Measurements from ENCODE around the gene DUSP3. TPM values are rescaled to one million over a fixed set of nuclear protein-coding genes. Genes with fewer than 3 reads are reported as not detected.

The DUSP3 gene
- total RNA-seq, 1 experiment from 2014 or later = 16.9 TPM

GRCh38 chr17:43758086-43758485 is 20.7 kb downstream of the DUSP3 start:
- Histone ChIP-seq H4K20me1 (ENCODE audit: control insufficient read depth, insufficient read depth, insufficient read length) (no peaks in the 10 kb centered on the region), H3K23me2 (ENCODE audit: insufficient read length, low read depth, low read length, poor library complexity, severe bottlenecking) (peaks cover 6% of the 10 kb centered on the region), H3K9me3 (ENCODE audit: control insufficient read depth, low read depth, low read length) (no peaks in the 10 kb centered on the region), H3K4me2 (ENCODE audit: insufficient read depth, insufficient read length, low read length) (no peak overlapping the region), H3K56ac (ENCODE audit: insufficient read length, low read depth, low read length) (no peak overlapping the region), H4K8ac (replicated peaks; ENCODE audit: insufficient read length, low read depth, low read length) (no peak overlapping the region), H2BK120ac (ENCODE audit: low read depth, low read length, poor library complexity, severe bottlenecking) (no peak overlapping the region), H3K79me2 (ENCODE audit: insufficient read depth, low read length) (no peaks in the 10 kb centered on the region), H2BK20ac (ENCODE audit: low read depth, low read length, poor library complexity, severe bottlenecking) (no peak overlapping the region), H2BK12ac (ENCODE audit: insufficient read length, low read depth, low read length) (no peak overlapping the region), H3K18ac (ENCODE audit: insufficient read length, low read depth, low read length) (no peak overlapping the region), H3K23ac (ENCODE audit: insufficient read length, low read depth, low read length) (no peak overlapping the region), H2BK5ac (ENCODE audit: insufficient read length, low read length) (no peak overlapping the region), H2BK15ac (ENCODE audit: low read depth, low read length) (no peak overlapping the region), H3T11ph (ENCODE audit: low read length) (no peak overlapping the region), H4K5ac (ENCODE audit: insufficient read length, low read depth, low read length) (no peak overlapping the region), H3K27ac (ENCODE audit: insufficient read length, low read depth, low read length) (no peak overlapping the region), H2AK5ac (ENCODE audit: insufficient read length, low read length) (no peak overlapping the region), H3K9ac (ENCODE audit: extremely low read depth, insufficient read length, low read length) (no peak overlapping the region), H3K14ac (ENCODE audit: insufficient read depth, low read length) (no peak overlapping the region), H3K4ac (ENCODE audit: low read depth, low read length) (no peak overlapping the region), H3K79me1 (ENCODE audit: insufficient read depth, low read depth, low read length, poor library complexity, severe bottlenecking) (no peaks in the 10 kb centered on the region), H3K27me3 (ENCODE audit: insufficient read depth, low read length) (peaks cover 4% of the 10 kb centered on the region; the same call in 1 of the 2 replicates), H3K4me1 (ENCODE audit: insufficient read depth, low read length) (no peaks in the 10 kb centered on the region), H2AFZ (ENCODE audit: low read length) (no peak overlapping the region), H4K91ac (ENCODE audit: insufficient read length, low read depth, low read length) (no peak overlapping the region)
- no peaks in the 10 kb centered on the region for H3K9me3 Mint-ChIP-seq
- WGBS (ENCODE audit: extremely low coverage, insufficient read length, low lambda C conversion rate) = no CpG with 5 or more reads among the region's 6 CpGs
- no peaks in the 10 kb centered on the region for H3K36me3 Mint-ChIP-seq (ENCODE audit: insufficient read depth in 1 of 3, low read depth in 3 of 3)
- no peak overlapping the region for H3K4me3 Mint-ChIP-seq
- TF ChIP-seq, protein P1, sequence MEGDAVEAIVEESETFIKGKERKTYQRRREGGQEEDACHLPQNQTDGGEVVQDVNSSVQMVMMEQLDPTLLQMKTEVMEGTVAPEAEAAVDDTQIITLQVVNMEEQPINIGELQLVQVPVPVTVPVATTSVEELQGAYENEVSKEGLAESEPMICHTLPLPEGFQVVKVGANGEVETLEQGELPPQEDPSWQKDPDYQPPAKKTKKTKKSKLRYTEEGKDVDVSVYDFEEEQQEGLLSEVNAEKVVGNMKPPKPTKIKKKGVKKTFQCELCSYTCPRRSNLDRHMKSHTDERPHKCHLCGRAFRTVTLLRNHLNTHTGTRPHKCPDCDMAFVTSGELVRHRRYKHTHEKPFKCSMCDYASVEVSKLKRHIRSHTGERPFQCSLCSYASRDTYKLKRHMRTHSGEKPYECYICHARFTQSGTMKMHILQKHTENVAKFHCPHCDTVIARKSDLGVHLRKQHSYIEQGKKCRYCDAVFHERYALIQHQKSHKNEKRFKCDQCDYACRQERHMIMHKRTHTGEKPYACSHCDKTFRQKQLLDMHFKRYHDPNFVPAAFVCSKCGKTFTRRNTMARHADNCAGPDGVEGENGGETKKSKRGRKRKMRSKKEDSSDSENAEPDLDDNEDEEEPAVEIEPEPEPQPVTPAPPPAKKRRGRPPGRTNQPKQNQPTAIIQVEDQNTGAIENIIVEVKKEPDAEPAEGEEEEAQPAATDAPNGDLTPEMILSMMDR (conservative IDR thresholded peaks at IDR 0.05) = no peak
- DNase-seq = no peak
- no peak overlapping the region for H3K27ac Mint-ChIP-seq
- peaks cover 30 to 32% of the 10 kb centered on the region in 2 experiments for H3K4me1 Mint-ChIP-seq
- H3K27me3 Mint-ChIP-seq (ENCODE audit: low read depth) = peaks cover 7% of the 10 kb centered on the region
